ENCODE data around the gene ATAD3B.
"Not testable (repeated sequence)": the region's sequence is repeated elsewhere in the genome, so short reads cannot be mapped to it uniquely, and the experiment has no call there.

GRCh38 chr1:1476011-1476410 is 4.4 kb downstream of the ATAD3B start:
- TF ChIP-seq POLR2A, POLR2AphosphoS5 (IDR thresholded peaks at IDR 0.05; ENCODE audit: low read depth, low read length): not testable (repeated sequence)
